ENCODE data around the gene ALKBH2.

- TF ChIP-seq CTCF (IDR thresholded peaks at IDR 0.05; ENCODE audit: poor library complexity) (no peak), EZH2 (IDR thresholded peaks at IDR 0.05; ENCODE audit: borderline replicate concordance) (no peak)
These were observed 23.3 kb upstream of the ALKBH2 start for GRCh38 chr12:109116611-109116949.
